K562 (cell line): ENCODE results near the gene HOTAIR. TPM values are rescaled to one million over a fixed set of nuclear protein-coding genes. Genes with fewer than 3 reads are reported as not detected.

ENCODE experiments used
- ARID3B ChIP-seq: fragments of 250-450 bp; sonication (Bioruptor Pico); IDR thresholded peaks from 2 replicates; pipeline ENCODE4 v1.4.0; 2020; ENCODE audit warnings: borderline replicate concordance
- ARNT ChIP-seq, 2 experiments: fragments of 450-650 bp; IDR thresholded peaks; 2 replicates each; pipeline ENCODE4 v1.6.1; 2016; ENCODE audit warnings: mild to moderate bottlenecking in 1 of 2
- ATF2 ChIP-seq: sonication (generic); formaldehyde crosslinking; IDR thresholded peaks from 2 replicates; pipeline ENCODE4 v1.8.1; 2022; ENCODE audit warnings: missing genetic modification reagents
- CHCHD3 ChIP-seq: fragments of 250-450 bp; sonication (Bioruptor Pico); IDR thresholded peaks from 2 replicates; pipeline ENCODE4 v2.1.2; 2022; ENCODE audit warnings: mild to moderate bottlenecking
- DPF2 ChIP-seq: fragments of 450-650 bp; IDR thresholded peaks from 2 replicates; pipeline ENCODE4 v1.6.1; 2016
- FOXM1 ChIP-seq, 2 experiments: fragments of 450-650 bp in 1 of 2; sonication (generic) in 1 of 2; formaldehyde crosslinking in 1 of 2; IDR thresholded peaks; 2 replicates each; pipeline versions ENCODE4 v1.6.1 to v1.9.0; 2017 to 2022; ENCODE audit warnings: low read depth in 2 of 2, mild to moderate bottlenecking in 2 of 2, missing genetic modification reagents in 1 of 2, moderate library complexity in 1 of 2
- GABPB2 ChIP-seq: fragments of 250-450 bp; sonication (Bioruptor Pico); conservative IDR thresholded peaks from 2 replicates; pipeline ENCODE4 v1.5.1; 2021; ENCODE audit warnings: mild to moderate bottlenecking
- GATA2 ChIP-seq: sonication (generic); formaldehyde crosslinking; IDR thresholded peaks from 2 replicates; pipeline ENCODE4 v1.4.0; 2020; ENCODE audit warnings: mild to moderate bottlenecking, missing genetic modification reagents
- HLTF ChIP-seq: fragments of 450-650 bp; IDR thresholded peaks from 2 replicates; pipeline ENCODE4 v1.6.1; 2016
- KAT2B ChIP-seq: IDR thresholded peaks from one replicate; pipeline ENCODE4 v1.6.1; 2012; ENCODE audit warnings: low read depth, mild to moderate bottlenecking, control low read depth, inconsistent platforms, low read length, moderate library complexity
- L3MBTL2 ChIP-seq: fragments of 450-650 bp; IDR thresholded peaks from 2 replicates; pipeline ENCODE4 v1.6.1; 2016; ENCODE audit warnings: mild to moderate bottlenecking, moderate library complexity
- MYC ChIP-seq, 2 experiments: fragments of 250-450 bp in 1 of 2; sonication (Bioruptor Pico) in 1 of 2; IDR thresholded peaks; 2 replicates each; pipeline versions ENCODE4 v1.5.1 to v1.6.1; 2012 to 2021; ENCODE audit warnings: low read depth in 2 of 2, borderline replicate concordance in 1 of 2, improper control_type of control experiment in 1 of 2, low read length in 1 of 2, mild to moderate bottlenecking in 1 of 2, moderate library complexity in 1 of 2
- PHB2 ChIP-seq: fragments of 450-650 bp; IDR thresholded peaks from 2 replicates; pipeline ENCODE4 v1.6.1; 2017; ENCODE audit warnings: low read depth
- POLR3G ChIP-seq: IDR thresholded peaks from 2 replicates; pipeline ENCODE4 v1.6.1; 2011; ENCODE audit not compliant: insufficient read length, insufficient replicate concordance; ENCODE audit errors: extremely low read depth
- RBFOX2 ChIP-seq: fragments of 200-400 bp; formaldehyde crosslinking; IDR thresholded peaks from 2 replicates; pipeline ENCODE4 v1.6.1; 2017; ENCODE audit warnings: low read depth, mild to moderate bottlenecking, low read length, moderate library complexity
- SP1 ChIP-seq: sonication (generic); formaldehyde crosslinking; IDR thresholded peaks from 2 replicates; pipeline ENCODE4 v1.8.1; 2022; ENCODE audit warnings: mild to moderate bottlenecking, missing genetic modification reagents
- SPI1 ChIP-seq: IDR thresholded peaks from 2 replicates; pipeline ENCODE4 v1.6.1; 2011; ENCODE audit warnings: low read depth, low read length, control low read depth, borderline replicate concordance
- TAF15 ChIP-seq: fragments of 200-400 bp; formaldehyde crosslinking; IDR thresholded peaks from 2 replicates; pipeline ENCODE4 v1.6.1; 2017; ENCODE audit warnings: mild to moderate bottlenecking, low read depth, low read length, moderate library complexity
- ZFP91 ChIP-seq: sonication (generic); formaldehyde crosslinking; IDR thresholded peaks from 2 replicates; pipeline ENCODE4 v1.8.0; 2022; ENCODE audit warnings: mild to moderate bottlenecking, missing genetic modification reagents
- ZNF511 ChIP-seq: sonication (generic); formaldehyde crosslinking; IDR thresholded peaks from 2 replicates; pipeline ENCODE4 v1.8.0; 2022; ENCODE audit warnings: mild to moderate bottlenecking, missing genetic modification reagents
- polyA plus RNA-seq, 8 experiments: library from polyadenylated mRNA; depleted of rRNA in 4 of 8; stranded (reverse) in 5 of 8; unstranded in 3 of 8; fragments of >200 nt; fragmentation: Nextera tagmentation in 2 of 8; fragmentation: Illumina TruSeq in 1 of 8; extraction: Ambion mirVana in 2 of 8; extraction: Trizol in 1 of 8; gene quantifications; 2 replicates each; pipeline versions ENCODE4 v1.2.1 to v1.2.3, GENCODE V29; 2011 to 2014; ENCODE audit warnings: inconsistent platforms in 1 of 8, missing spikeins in 1 of 8
- total RNA-seq, 7 experiments: library from RNA; depleted of rRNA in 6 of 7; stranded (reverse); fragments of >200 nt in 6 of 7; fragmentation: Illumina TruSeq in 2 of 7; extraction: Trizol in 2 of 7; gene quantifications; 2 replicates each; pipeline versions ENCODE4 v1.2.1 to v1.2.3, GENCODE V29; 2011 to 2021; ENCODE audit warnings: low replicate concordance in 1 of 7
- TF ChIP-seq, protein P1 (sequence below): fragments of 450-650 bp; IDR thresholded peaks from 2 replicates; pipeline ENCODE4 v1.6.1; 2014; ENCODE audit warnings: low read depth, mild to moderate bottlenecking, moderate library complexity, borderline replicate concordance

HOTAIR gene
- total and polyA plus RNA-seq, 9 of the 15 experiments (the other 6 are each of a cell fraction or from before 2014, with no cell fraction given), result 0.04 TPM; not detected in 8

DNA sequence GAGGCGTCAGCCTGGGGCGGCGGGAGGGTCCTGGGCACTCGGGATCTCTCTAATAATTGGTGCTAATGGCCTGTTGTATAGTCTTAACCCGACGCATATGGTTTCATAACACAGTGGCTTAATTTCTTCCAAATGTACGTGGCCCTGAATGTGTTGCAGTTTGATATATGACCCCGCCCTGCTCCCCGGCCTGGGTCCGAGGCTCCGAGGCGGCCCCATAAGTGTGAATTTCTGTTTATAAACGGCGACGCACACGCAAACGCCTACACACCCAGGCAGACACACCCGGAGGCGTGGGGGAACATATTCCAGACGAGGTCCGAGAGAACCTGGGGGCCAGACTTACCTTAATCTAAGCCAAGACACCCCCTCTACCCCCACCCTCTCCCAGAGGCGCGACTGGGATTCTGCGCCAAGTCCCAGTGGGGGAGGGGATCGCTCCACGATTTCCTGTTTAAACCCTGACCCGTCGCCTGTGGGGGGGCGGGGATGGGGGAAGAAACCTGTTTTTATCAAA is 43.8 kb upstream of the HOTAIR start (continued):
- TF ChIP-seq ATF2 (CRISPR knock-in tag) (no peak), ARID3B (CRISPR knock-in tag) (no peak), GATA2 (CRISPR knock-in tag) (no peak), CHCHD3 (CRISPR knock-in tag) (no peak), GABPB2 (CRISPR knock-in tag) (no peak), POLR3G (no peak), DPF2 (0 out of 2 replicates have a peak, but pooled peaks have one; percentile 17), FOXM1 (IDR thresholded peaks at IDR 0.05; ENCODE audit: low read depth) (no peak), FOXM1 (CRISPR knock-in tag; IDR thresholded peaks at IDR 0.05; ENCODE audit: low read depth) (no peak), MYC (IDR thresholded peaks at IDR 0.05; ENCODE audit: low read depth, low read length) (peak; percentile 15; the same call in 1 of the 2 replicates), MYC (CRISPR knock-in tag; IDR thresholded peaks at IDR 0.05; ENCODE audit: borderline replicate concordance, low read depth) (no peak), RBFOX2 (peak; percentile 51), ARNT (IDR thresholded peaks at IDR 0.05) (no peak), SP1 (CRISPR knock-in tag) (no peak), L3MBTL2 (peak; percentile 31; the same call in 1 of the 2 replicates), ZNF511 (CRISPR knock-in tag) (peak; percentile 22; the same call in 1 of the 2 replicates), ZFP91 (CRISPR knock-in tag) (no peak), TAF15 (no peak), KAT2B (no peak), SPI1 (no peak), HLTF (no peak), PHB2 (no peak)
- TF ChIP-seq, protein P1, sequence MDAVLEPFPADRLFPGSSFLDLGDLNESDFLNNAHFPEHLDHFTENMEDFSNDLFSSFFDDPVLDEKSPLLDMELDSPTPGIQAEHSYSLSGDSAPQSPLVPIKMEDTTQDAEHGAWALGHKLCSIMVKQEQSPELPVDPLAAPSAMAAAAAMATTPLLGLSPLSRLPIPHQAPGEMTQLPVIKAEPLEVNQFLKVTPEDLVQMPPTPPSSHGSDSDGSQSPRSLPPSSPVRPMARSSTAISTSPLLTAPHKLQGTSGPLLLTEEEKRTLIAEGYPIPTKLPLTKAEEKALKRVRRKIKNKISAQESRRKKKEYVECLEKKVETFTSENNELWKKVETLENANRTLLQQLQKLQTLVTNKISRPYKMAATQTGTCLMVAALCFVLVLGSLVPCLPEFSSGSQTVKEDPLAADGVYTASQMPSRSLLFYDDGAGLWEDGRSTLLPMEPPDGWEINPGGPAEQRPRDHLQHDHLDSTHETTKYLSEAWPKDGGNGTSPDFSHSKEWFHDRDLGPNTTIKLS, result peak; percentile 40; the same call in 1 of the 2 replicates
